BJ (cell line): ENCODE measurements around the gene CLTCL1. TPM values are rescaled to one million over a fixed set of nuclear protein-coding genes. Genes with fewer than 3 reads are reported as not detected.
A peak's percentile ranks its signal among the peaks of the same experiment; 100 is the strongest.

Experiments used
- CTCF ChIA-PET: fragments of 350-600 bp; formaldehyde crosslinking; extraction: SDS; loops from one replicate; lab custom pipeline; 2021; ENCODE audit warnings: antibody characterized with exemption, inconsistent platforms; lab: Yijun Ruan, JAX
- POLR2A ChIA-PET: fragments of 300-600 bp; sonication (Branson Sonifier 250); formaldehyde crosslinking; extraction: SDS; loops from one replicate; lab custom pipeline; 2021; ENCODE audit warnings: antibody characterized with exemption; lab: Charles Lee
- DNase-seq: peaks from one replicate; pipeline ENCODE4 v3.0.0-alpha.2; 2011; ENCODE audit warnings: low read depth
- H3K27me3 ChIP-seq: 2 replicates; pipeline ENCODE4 v1.6.0; 2011; ENCODE audit warnings: low read length; ENCODE audit not compliant: control insufficient read depth, insufficient read depth
- H3K36me3 ChIP-seq: 2 replicates; pipeline ENCODE4 v1.5.1; 2011; ENCODE audit warnings: low read length; ENCODE audit not compliant: control insufficient read depth, insufficient read depth
- H3K4me3 ChIP-seq: 2 replicates; pipeline ENCODE4 v1.5.1; 2011; ENCODE audit warnings: low read depth, mild to moderate bottlenecking, control low read depth, low read length
- CTCF ChIP-seq: IDR thresholded peaks from 2 replicates; pipeline ENCODE4 v1.5.1; 2011; ENCODE audit warnings: low read depth, mild to moderate bottlenecking, control low read depth, inconsistent platforms, low read length, moderate library complexity; ENCODE audit not compliant: insufficient read depth
- polyA plus RNA-seq: library from polyadenylated mRNA; depleted of rRNA; stranded (reverse); fragments of >200 nt; gene quantifications from 2 replicates; pipeline ENCODE4 v1.2.3, GENCODE V29; 2011

CLTCL1 gene
- polyA plus RNA-seq, 1 experiment: 14.0 TPM

GRCh38 chr22:19179497-19180048 is 111.9 kb downstream of the CLTCL1 start:
- POLR2A ChIA-PET: interaction anchor here (0.6 kb wide), 1 partner anchor 251 kb away, joined by 3 read pairs; no protein-coding TSS in a partner anchor
- peak; percentile 79 for TF ChIP-seq CTCF
- Histone ChIP-seq H3K36me3 (peaks cover 7% of the 10 kb centered on the region), H3K4me3 (no peak overlapping the region; the same call in 1 of the 2 replicates), H3K27me3 (no peaks in the 10 kb centered on the region)
- DNase-seq: peak; percentile 36
- CTCF ChIA-PET: interaction anchor here (0.6 to 2.5 kb wide), 25 partner anchors 12 to 481 kb away, joined by 3 to 13 read pairs (median 3); partner anchors contain the start of gene ESS2

- ChIA-PET POLR2A (interaction anchor here (0.6 kb wide), 2 partner anchors 243 to 252 kb away, joined by 3 to 12 read pairs; no protein-coding TSS in a partner anchor), CTCF (interaction anchor here (0.7 to 2.5 kb wide), 23 partner anchors 9 to 482 kb away, joined by 3 to 13 read pairs (median 3); partner anchors contain the start of gene ESS2)
- Histone ChIP-seq H3K27me3 (no peaks in the 10 kb centered on the region), H3K36me3 (peaks cover 7% of the 10 kb centered on the region), H3K4me3 (peak within 1 kb of the TSS; percentile 80)
- TF ChIP-seq CTCF: no peak
- DNase-seq: no peak
These were observed 112.6 kb downstream of the CLTCL1 start, which contains the start of gene SLC25A1 for GRCh38 chr22:19178657-19179496. Gene SLC25A1 (minus strand): TSS chr22:19178736. CDS start chr22:19178673, 63 bp downstream.

GRCh38 chr22:19178065-19178656 is 113.4 kb downstream of the CLTCL1 start:
- DNase-seq: no peak
- Histone ChIP-seq H3K36me3 (peaks cover 7% of the 10 kb centered on the region), H3K27me3 (no peaks in the 10 kb centered on the region), H3K4me3 (peak overlapping the region; percentile 80)
- POLR2A ChIA-PET: interaction anchor here (0.6 kb wide), 1 partner anchor 242 kb away, joined by 12 read pairs; no protein-coding TSS in a partner anchor
- no peak for TF ChIP-seq CTCF
- CTCF ChIA-PET: interaction anchor here (0.7 to 2.5 kb wide), 10 partner anchors 9 to 235 kb away, joined by 3 to 13 read pairs (median 6); partner anchors contain the start of gene ESS2

GRCh38 chr22:19177164-19178064 is 114.1 kb downstream of the CLTCL1 start:
- ChIA-PET CTCF (no interaction called here), POLR2A (no interaction called here)
- no peak for DNase-seq
- Histone ChIP-seq H3K27me3 (no peaks in the 10 kb centered on the region), H3K36me3 (peaks cover 7% of the 10 kb centered on the region), H3K4me3 (peak overlapping the region; percentile 80)
- TF ChIP-seq CTCF: no peak
